Suprapubic skin (tissue), 4 donors: ENCODE data around the gene FAM53A. TPM values are rescaled to one million over a fixed set of nuclear protein-coding genes. Genes with fewer than 3 reads are reported as not detected.

Experiments used
- DNase-seq, 2 donors: peaks; one replicate each; pipeline ENCODE4 v3.0.0-alpha.2; 2019; ENCODE audit warnings: low spot score in 2 of 2
- H3K27ac ChIP-seq: fragments of 200-600 bp; sonication (generic); one replicate; pipeline ENCODE4 v1.5.1; 2019
- H3K27me3 ChIP-seq: fragments of 200-600 bp; sonication (generic); one replicate; pipeline ENCODE4 v1.5.1; 2019
- H3K36me3 ChIP-seq: fragments of 200-600 bp; sonication (generic); one replicate; pipeline ENCODE4 v1.5.1; 2019
- H3K4me1 ChIP-seq: fragments of 200-600 bp; sonication (generic); one replicate; pipeline ENCODE4 v1.5.1; 2019
- H3K4me3 ChIP-seq: fragments of 200-600 bp; sonication (generic); one replicate; pipeline ENCODE4 v1.5.1; 2019; ENCODE audit warnings: mild to moderate bottlenecking
- H3K9me3 ChIP-seq: fragments of 200-600 bp; sonication (generic); one replicate; pipeline ENCODE4 v1.5.1; 2019
- CTCF ChIP-seq, 2 donors: fragments of 200-600 bp in 1 of 2; fragments of 450-650 bp in 1 of 2; sonication (generic) in 1 of 2; IDR thresholded peaks; one replicate each; pipeline ENCODE4 v1.5.1; 2016 to 2019; ENCODE audit warnings: antibody characterized with exemption in 2 of 2, mild to moderate bottlenecking in 1 of 2, moderate library complexity in 1 of 2
- EP300 ChIP-seq: sonication (generic); formaldehyde crosslinking; IDR thresholded peaks from one replicate; pipeline ENCODE4 v1.6.1; 2017; ENCODE audit warnings: antibody characterized with exemption
- POLR2A ChIP-seq, 2 donors: fragments of 450-650 bp; IDR thresholded peaks; one replicate each; pipeline ENCODE4 v1.6.1; 2017; ENCODE audit warnings: antibody characterized with exemption in 2 of 2, mild to moderate bottlenecking in 2 of 2, moderate library complexity in 2 of 2
- POLR2AphosphoS5 ChIP-seq, 3 donors: sonication (generic); formaldehyde crosslinking; IDR thresholded peaks; one replicate each; pipeline ENCODE4 v1.6.1; 2017; ENCODE audit warnings: antibody characterized with exemption in 3 of 3
- WGBS: methylation state at CpG from one replicate; pipeline ENCODE4 v1.1.5; 2018; 5-methylcytosine and 5-hydroxymethylcytosine counted together
- total RNA-seq, 4 donors: library from RNA; depleted of rRNA; stranded (reverse); fragments of >200 nt; gene quantifications; one replicate each; pipeline ENCODE4 v1.1.0, GENCODE V29; 2016

The FAM53A gene
- total RNA-seq, 4 donors from 2014 or later: 2.2 to 8.0 (median 4.9) TPM

GRCh38 chr4:1658581-1658980, 25.5 kb downstream of the FAM53A start:
- H3K4me1 ChIP-seq: no peaks in the 10 kb centered on the region
- no peak overlapping the region for H3K27ac ChIP-seq
- no peak for DNase-seq
- H3K4me3 ChIP-seq: no peak overlapping the region
- WGBS: 97% methylated on average over 3 of the region's 12 CpGs
- no peak for TF ChIP-seq POLR2A (IDR thresholded peaks at IDR 0.05)
- TF ChIP-seq CTCF (IDR thresholded peaks at IDR 0.05): no peak
- no peak for TF ChIP-seq EP300
- TF ChIP-seq POLR2AphosphoS5 (IDR thresholded peaks at IDR 0.05): no peak
- H3K36me3 ChIP-seq: peaks cover 9% of the 10 kb centered on the region
- no peaks in the 10 kb centered on the region for H3K9me3 ChIP-seq
- no peaks in the 10 kb centered on the region for H3K27me3 ChIP-seq

GRCh38 chr4:1658146-1658545, 26.0 kb downstream of the FAM53A start:
- 89% methylated on average over 10 of the region's 12 CpGs for WGBS

GRCh38 chr4:1656986-1657385, 27.1 kb downstream of the FAM53A start:
- DNase-seq: no peak
- Histone ChIP-seq H3K27ac (no peak overlapping the region), H3K36me3 (peaks cover 9% of the 10 kb centered on the region), H3K4me3 (no peak overlapping the region), H3K27me3 (no peaks in the 10 kb centered on the region), H3K9me3 (no peaks in the 10 kb centered on the region), H3K4me1 (no peaks in the 10 kb centered on the region)
- WGBS: 95% methylated on average over 14 of the region's 19 CpGs
- TF ChIP-seq POLR2AphosphoS5 (IDR thresholded peaks at IDR 0.05) (no peak), CTCF (IDR thresholded peaks at IDR 0.05) (no peak), EP300 (no peak), POLR2A (IDR thresholded peaks at IDR 0.05) (no peak)

More at GRCh38 chr4:1658146-1658545, 26.0 kb downstream of the FAM53A start:
- Histone ChIP-seq H3K27me3 (no peaks in the 10 kb centered on the region), H3K27ac (no peak overlapping the region), H3K9me3 (no peaks in the 10 kb centered on the region), H3K4me3 (no peak overlapping the region), H3K36me3 (peaks cover 9% of the 10 kb centered on the region), H3K4me1 (no peaks in the 10 kb centered on the region)
- DNase-seq: no peak
- no peak for TF ChIP-seq CTCF (IDR thresholded peaks at IDR 0.05)
- TF ChIP-seq POLR2A (IDR thresholded peaks at IDR 0.05): no peak
- TF ChIP-seq POLR2AphosphoS5 (IDR thresholded peaks at IDR 0.05): no peak
- TF ChIP-seq EP300: no peak

- TF ChIP-seq POLR2A (IDR thresholded peaks at IDR 0.05): no peak
- no peak for TF ChIP-seq EP300
- no peak for TF ChIP-seq CTCF (IDR thresholded peaks at IDR 0.05)
- no peak for TF ChIP-seq POLR2AphosphoS5 (IDR thresholded peaks at IDR 0.05)
- Histone ChIP-seq H3K4me3 (no peak overlapping the region), H3K9me3 (no peaks in the 10 kb centered on the region), H3K36me3 (peaks cover 9% of the 10 kb centered on the region), H3K27me3 (no peaks in the 10 kb centered on the region), H3K27ac (no peak overlapping the region), H3K4me1 (no peaks in the 10 kb centered on the region)
- 85% methylated on average over 4 of the region's 5 CpGs for WGBS
- DNase-seq: no peak
Measured at GRCh38 chr4:1656132-1656531, 28.0 kb downstream of the FAM53A start.

- no peak for DNase-seq
- Histone ChIP-seq H3K27me3 (no peaks in the 10 kb centered on the region), H3K36me3 (peaks cover 9% of the 10 kb centered on the region), H3K9me3 (no peaks in the 10 kb centered on the region), H3K4me1 (no peaks in the 10 kb centered on the region), H3K27ac (no peak overlapping the region), H3K4me3 (no peak overlapping the region)
- 95% methylated on average over 18 of the region's 18 CpGs for WGBS
- TF ChIP-seq CTCF (IDR thresholded peaks at IDR 0.05): no peak
- no peak for TF ChIP-seq POLR2AphosphoS5 (IDR thresholded peaks at IDR 0.05)
- TF ChIP-seq POLR2A (IDR thresholded peaks at IDR 0.05): no peak
- no peak for TF ChIP-seq EP300
Measured at GRCh38 chr4:1655676-1656075, 28.4 kb downstream of the FAM53A start.
